Tibial nerve (tissue), 3 donors: ENCODE results near the gene SGMS2.

Experiments used
- CTCF ChIP-seq, 5 experiments: fragments of 200-600 bp in 3 of 5; fragments of 450-650 bp in 2 of 5; sonication (generic) in 3 of 5; IDR thresholded peaks; one replicate each; pipeline ENCODE4 v1.5.1; 2016 to 2019; ENCODE audit warnings: antibody characterized with exemption in 5 of 5, mild to moderate bottlenecking in 3 of 5, moderate library complexity in 2 of 5
- POLR2A ChIP-seq, 2 donors: fragments of 450-650 bp; IDR thresholded peaks; one replicate each; pipeline ENCODE4 v1.6.1; 2017; ENCODE audit warnings: antibody characterized with exemption in 2 of 2, mild to moderate bottlenecking in 2 of 2, moderate library complexity in 2 of 2

GRCh38 chr4:107922486-107923473, 98.0 kb downstream of the SGMS2 start:
- TF ChIP-seq CTCF (IDR thresholded peaks at IDR 0.05) (no peak), POLR2A (IDR thresholded peaks at IDR 0.05) (no peak)
